ENCODE results near the gene CISD1.

- TF ChIP-seq CTCF (IDR thresholded peaks at IDR 0.05) (no peak), POLR2AphosphoS5 (IDR thresholded peaks at IDR 0.05) (peak; percentile 98)
These were observed at the start of gene CISD1 for GRCh38 chr10:58268946-58269781.
